Measurements from ENCODE around the gene EHMT2.
A peak's percentile ranks its signal among the peaks of the same experiment; 100 is the strongest.

Gene EHMT2

DNA sequence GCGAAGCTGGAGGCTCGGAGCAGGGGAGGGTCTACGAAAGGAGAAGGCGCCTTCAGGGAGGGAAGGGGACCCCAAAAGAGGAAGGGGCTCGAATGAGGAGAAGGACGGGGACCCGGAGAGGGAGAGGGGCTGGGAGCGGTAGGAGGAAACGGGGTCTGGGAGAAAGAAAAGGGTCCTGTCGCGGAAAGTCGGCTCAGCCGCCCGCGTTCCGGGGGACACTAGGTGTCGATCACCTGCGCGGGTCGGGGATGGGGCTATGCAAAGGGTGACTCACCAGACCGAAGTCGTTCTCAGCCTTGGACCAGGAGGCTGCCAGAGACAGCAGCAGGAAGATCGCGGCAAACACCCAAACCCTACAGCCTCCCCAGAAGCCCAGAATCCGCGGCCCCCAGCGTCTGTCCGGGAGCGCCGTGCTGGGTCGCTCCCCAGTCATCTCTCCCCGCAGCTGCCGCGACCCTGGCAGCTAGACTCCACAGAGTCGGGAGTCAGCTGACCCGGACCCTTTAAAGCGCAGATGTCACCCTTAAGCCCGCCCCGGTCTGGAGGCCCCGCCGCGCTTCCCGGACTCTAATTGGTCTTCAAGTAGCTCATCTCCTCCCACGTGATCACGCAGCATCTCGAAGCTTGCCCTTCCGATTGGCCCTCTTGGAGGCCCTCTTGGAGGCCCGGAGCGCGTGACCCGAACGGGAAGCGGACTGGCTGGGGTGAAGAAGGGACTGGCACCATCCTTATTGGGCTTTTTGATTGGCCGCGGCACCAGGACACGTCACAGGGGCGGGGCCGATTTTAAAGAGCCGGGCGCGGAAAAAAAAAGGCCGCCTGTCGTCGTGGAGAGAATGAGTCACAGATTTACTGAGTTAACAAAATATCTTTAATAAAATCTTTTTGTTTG, 34.9 kb downstream of the EHMT2 start, which contains the start of gene NEU1:
TSS of gene NEU1 (minus strand) at position 478 of the 892 bp plus-strand sequence. CDS start at position 433, 45 bp downstream.
- H3K27ac ChIP-seq (ENCODE audit: low read depth, low read length): peak within 1 kb of the TSS; percentile 73
- H3K27me3 ChIP-seq (ENCODE audit: insufficient read depth, low read length): no peaks in the 10 kb centered on the region
- H2BK5ac ChIP-seq (ENCODE audit: low read depth, low read length, poor library complexity): peak within 1 kb of the TSS; percentile 85
- H2BK12ac ChIP-seq (ENCODE audit: low read length): peak within 1 kb of the TSS; percentile 66
- peak within 1 kb of the TSS; percentile 94 for H3K4me2 ChIP-seq (ENCODE audit: low read length)
- WGBS (ENCODE audit: extremely low coverage, insufficient coverage, insufficient read length): no CpG with 5 or more reads among the region's 64 CpGs
- H3K4me1 ChIP-seq (ENCODE audit: control insufficient read depth in 1 of 2, insufficient read depth in 2 of 2, low read length in 2 of 2): peaks cover 10 to 18% of the 10 kb centered on the region in 2 experiments
- peak; percentile 100 for DNase-seq
- peak within 1 kb of the TSS; percentile 80 for H3K18ac ChIP-seq (ENCODE audit: low read length)
- H3K23ac ChIP-seq (ENCODE audit: low read length): no peak within 1 kb of the TSS
- H3K9me3 ChIP-seq (ENCODE audit: insufficient read depth, low read depth, low read length): no peaks in the 10 kb centered on the region
- peak within 1 kb of the TSS; percentile 89 for H3K14ac ChIP-seq (ENCODE audit: low read length)
- peak within 1 kb of the TSS; percentile 64 for H2AK5ac ChIP-seq (ENCODE audit: low read length)
- H4K8ac ChIP-seq (ENCODE audit: low read depth, low read length): peak within 1 kb of the TSS; percentile 67
- peak within 1 kb of the TSS; percentile 59 for H4K91ac ChIP-seq (ENCODE audit: low read depth, low read length)
- peaks cover 25 to 28% of the 10 kb centered on the region in 2 experiments for H3K36me3 ChIP-seq (ENCODE audit: control insufficient read depth in 1 of 2, insufficient read depth in 2 of 2, low read length in 2 of 2)
- H3K79me2 ChIP-seq (ENCODE audit: control insufficient read depth, insufficient read depth, low read length, poor library complexity): peaks cover 6% of the 10 kb centered on the region
- H3K4me3 ChIP-seq (ENCODE audit: low read depth, low read length): peak within 1 kb of the TSS; percentile 79
- peak within 1 kb of the TSS; percentile 71 for H4K12ac ChIP-seq (ENCODE audit: low read depth, low read length)
- peak within 1 kb of the TSS; percentile 57 for H3K9ac ChIP-seq (ENCODE audit: low read length)
- peak within 1 kb of the TSS; percentile 82 for H3K4ac ChIP-seq (ENCODE audit: low read depth, low read length)
- peak within 1 kb of the TSS; percentile 89 for H2AFZ ChIP-seq (ENCODE audit: insufficient read depth, low read length, poor library complexity)
- peak within 1 kb of the TSS; percentile 77 for H2BK120ac ChIP-seq (ENCODE audit: insufficient read depth, low read length, poor library complexity)
- H3K79me1 ChIP-seq (ENCODE audit: low read length): peaks cover 8% of the 10 kb centered on the region

DNA sequence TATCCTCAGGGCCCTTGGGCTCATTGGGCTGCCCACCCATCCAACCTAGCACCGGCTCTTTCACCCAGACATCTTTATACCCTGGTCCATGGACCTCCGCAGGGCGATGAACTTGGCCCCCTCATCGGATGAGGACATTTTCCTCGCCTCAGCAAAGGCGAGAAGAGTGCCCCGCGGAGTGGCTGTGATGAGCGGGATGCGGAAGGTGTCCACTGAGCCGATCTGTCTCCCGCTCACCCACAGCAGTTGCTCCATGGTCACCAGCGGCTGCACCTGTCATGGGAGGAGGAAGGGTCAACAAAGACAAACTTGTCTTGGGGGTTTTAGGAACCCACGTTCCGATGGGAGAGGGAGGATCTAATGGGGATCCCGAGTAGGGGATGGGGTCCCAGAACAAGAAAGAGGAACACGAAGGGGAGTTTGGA, 35.6 kb downstream of the EHMT2 start:
- no peak overlapping the region for H4K12ac ChIP-seq (ENCODE audit: low read depth, low read length)

GRCh38 chr6:31861150-31861549, 36.3 kb downstream of the EHMT2 start:
- peaks cover 6% of the 10 kb centered on the region for H3K79me2 ChIP-seq (ENCODE audit: control insufficient read depth, insufficient read depth, low read length, poor library complexity)
- H3K27me3 ChIP-seq (ENCODE audit: insufficient read depth, low read length): no peaks in the 10 kb centered on the region
- H3K27ac ChIP-seq (ENCODE audit: low read depth, low read length): no peak overlapping the region
- no peak overlapping the region for H2BK5ac ChIP-seq (ENCODE audit: low read depth, low read length, poor library complexity)
- H2BK120ac ChIP-seq (ENCODE audit: insufficient read depth, low read length, poor library complexity): no peak overlapping the region
- no peak for DNase-seq
- peaks cover 25 to 32% of the 10 kb centered on the region in 2 experiments for H3K36me3 ChIP-seq (ENCODE audit: control insufficient read depth in 1 of 2, insufficient read depth in 2 of 2, low read length in 2 of 2)
- no peak overlapping the region for H3K14ac ChIP-seq (ENCODE audit: low read length)
- no peak overlapping the region for H2AK5ac ChIP-seq (ENCODE audit: low read length)
- H3K23ac ChIP-seq (ENCODE audit: low read length): no peak overlapping the region
- H3K18ac ChIP-seq (ENCODE audit: low read length): no peak overlapping the region
- no peak overlapping the region for H3K4me3 ChIP-seq (ENCODE audit: low read depth, low read length)
- no peak overlapping the region for H3K9ac ChIP-seq (ENCODE audit: low read length)
- peaks cover 10 to 18% of the 10 kb centered on the region in 2 experiments for H3K4me1 ChIP-seq (ENCODE audit: control insufficient read depth in 1 of 2, insufficient read depth in 2 of 2, low read length in 2 of 2)
- H4K12ac ChIP-seq (ENCODE audit: low read depth, low read length): no peak overlapping the region
- H4K8ac ChIP-seq (ENCODE audit: low read depth, low read length): no peak overlapping the region
- H4K91ac ChIP-seq (ENCODE audit: low read depth, low read length): no peak overlapping the region
- no CpG with 5 or more reads among the region's 7 CpGs for WGBS (ENCODE audit: extremely low coverage, insufficient coverage, insufficient read length)
- H3K9me3 ChIP-seq (ENCODE audit: insufficient read depth, low read depth, low read length): no peaks in the 10 kb centered on the region
- H3K4me2 ChIP-seq (ENCODE audit: low read length): no peak overlapping the region
- no peak overlapping the region for H3K4ac ChIP-seq (ENCODE audit: low read depth, low read length)
- no peak overlapping the region for H2AFZ ChIP-seq (ENCODE audit: insufficient read depth, low read length, poor library complexity)
- H2BK12ac ChIP-seq (ENCODE audit: low read length): no peak overlapping the region
- peaks cover 8% of the 10 kb centered on the region for H3K79me1 ChIP-seq (ENCODE audit: low read length)

More for the DNA sequence above, 35.6 kb downstream of the EHMT2 start:
- Histone ChIP-seq H4K8ac (ENCODE audit: low read depth, low read length) (peak overlapping the region; percentile 67), H3K14ac (ENCODE audit: low read length) (peak overlapping the region; percentile 89), H3K4me1 (ENCODE audit: control insufficient read depth in 1 of 2, insufficient read depth in 2 of 2, low read length in 2 of 2) (peaks cover 10 to 18% of the 10 kb centered on the region in 2 experiments), H3K4me2 (ENCODE audit: low read length) (peak overlapping the region; percentile 94), H3K27ac (ENCODE audit: low read depth, low read length) (no peak overlapping the region), H3K9me3 (ENCODE audit: insufficient read depth, low read depth, low read length) (no peaks in the 10 kb centered on the region), H3K18ac (ENCODE audit: low read length) (peak overlapping the region; percentile 80), H2BK5ac (ENCODE audit: low read depth, low read length, poor library complexity) (peak overlapping the region; percentile 85), H3K4ac (ENCODE audit: low read depth, low read length) (peak overlapping the region; percentile 82), H3K79me1 (ENCODE audit: low read length) (peaks cover 8% of the 10 kb centered on the region), H3K79me2 (ENCODE audit: control insufficient read depth, insufficient read depth, low read length, poor library complexity) (peaks cover 6% of the 10 kb centered on the region), H4K91ac (ENCODE audit: low read depth, low read length) (peak overlapping the region; percentile 59), H2AFZ (ENCODE audit: insufficient read depth, low read length, poor library complexity) (peak overlapping the region; percentile 89), H2AK5ac (ENCODE audit: low read length) (peak overlapping the region; percentile 64), H2BK120ac (ENCODE audit: insufficient read depth, low read length, poor library complexity) (peak overlapping the region; percentile 77), H2BK12ac (ENCODE audit: low read length) (no peak overlapping the region), H3K9ac (ENCODE audit: low read length) (peak overlapping the region; percentile 57), H3K4me3 (ENCODE audit: low read depth, low read length) (peak overlapping the region; percentile 79), H3K36me3 (ENCODE audit: control insufficient read depth in 1 of 2, insufficient read depth in 2 of 2, low read length in 2 of 2) (peaks cover 25 to 32% of the 10 kb centered on the region in 2 experiments), H3K27me3 (ENCODE audit: insufficient read depth, low read length) (no peaks in the 10 kb centered on the region), H3K23ac (ENCODE audit: low read length) (no peak overlapping the region)
- no CpG with 5 or more reads among the region's 17 CpGs for WGBS (ENCODE audit: extremely low coverage, insufficient coverage, insufficient read length)
- DNase-seq: no peak

- Histone ChIP-seq H2AFZ (ENCODE audit: insufficient read depth, low read length, poor library complexity) (no peak overlapping the region), H3K27me3 (ENCODE audit: insufficient read depth, low read length) (no peaks in the 10 kb centered on the region), H2BK5ac (ENCODE audit: low read depth, low read length, poor library complexity) (no peak overlapping the region), H3K18ac (ENCODE audit: low read length) (no peak overlapping the region), H2AK5ac (ENCODE audit: low read length) (no peak overlapping the region), H3K23ac (ENCODE audit: low read length) (no peak overlapping the region), H3K4me3 (ENCODE audit: low read depth, low read length) (no peak overlapping the region), H3K4ac (ENCODE audit: low read depth, low read length) (no peak overlapping the region), H3K79me1 (ENCODE audit: low read length) (peaks cover 8% of the 10 kb centered on the region), H3K79me2 (ENCODE audit: control insufficient read depth, insufficient read depth, low read length, poor library complexity) (peaks cover 6% of the 10 kb centered on the region), H2BK120ac (ENCODE audit: insufficient read depth, low read length, poor library complexity) (no peak overlapping the region), H3K9me3 (ENCODE audit: insufficient read depth, low read depth, low read length) (no peaks in the 10 kb centered on the region), H3K4me2 (ENCODE audit: low read length) (no peak overlapping the region), H4K12ac (ENCODE audit: low read depth, low read length) (no peak overlapping the region), H3K14ac (ENCODE audit: low read length) (no peak overlapping the region), H2BK12ac (ENCODE audit: low read length) (no peak overlapping the region), H3K36me3 (ENCODE audit: control insufficient read depth in 1 of 2, insufficient read depth in 2 of 2, low read length in 2 of 2) (peaks cover 25 to 32% of the 10 kb centered on the region in 2 experiments), H3K4me1 (ENCODE audit: control insufficient read depth in 1 of 2, insufficient read depth in 2 of 2, low read length in 2 of 2) (peaks cover 10 to 14% of the 10 kb centered on the region in 2 experiments), H4K91ac (ENCODE audit: low read depth, low read length) (no peak overlapping the region), H3K27ac (ENCODE audit: low read depth, low read length) (no peak overlapping the region), H3K9ac (ENCODE audit: low read length) (no peak overlapping the region), H4K8ac (ENCODE audit: low read depth, low read length) (no peak overlapping the region)
- no peak for DNase-seq
- WGBS (ENCODE audit: extremely low coverage, insufficient coverage, insufficient read length): no CpG with 5 or more reads among the region's 13 CpGs
Measured at GRCh38 chr6:31860349-31860748, 37.1 kb downstream of the EHMT2 start.

Data from trophoblast cell (in vitro differentiated cells and primary cell).